Measurements from ENCODE around the gene WFS1. TPM values are rescaled to one million over a fixed set of nuclear protein-coding genes. Genes with fewer than 3 reads are reported as not detected.

The WFS1 gene
- total RNA-seq, 2 experiments from 2014 or later: 1.8 to 2.8 TPM

GRCh38 chr4:6306299-6306698 is 36.6 kb downstream of the WFS1 start:
- POLR2A ChIA-PET: no interaction called here
- CTCF ChIA-PET: interaction anchor here (1.3 to 1.8 kb wide), 3 partner anchors 18 to 56 kb away, joined by 3 to 7 read pairs (median 5); no protein-coding TSS in a partner anchor
- intact Hi-C loops (cut with micrococcal nuclease): no loop called here
- Mint-ChIP-seq H3K9me3 (peaks cover 4% of the 10 kb centered on the region), H3K4me1 (ENCODE audit: low read depth) (peaks cover 4% of the 10 kb centered on the region), H3K27ac (no peak overlapping the region), H3K27me3 (peaks cover 30% of the 10 kb centered on the region), H3K36me3 (ENCODE audit: low read depth) (peaks cover 8% of the 10 kb centered on the region), H3K4me3 (no peak overlapping the region)
- no peak for TF ChIP-seq CTCF (IDR thresholded peaks at IDR 0.05)
- DNase-seq: no peak
- no peak for ATAC-seq

- Mint-ChIP-seq H3K27me3 (peaks cover 31% of the 10 kb centered on the region), H3K9me3 (peaks cover 4% of the 10 kb centered on the region), H3K4me3 (no peak overlapping the region), H3K4me1 (ENCODE audit: low read depth) (peaks cover 4% of the 10 kb centered on the region), H3K36me3 (ENCODE audit: low read depth) (peaks cover 1% of the 10 kb centered on the region), H3K27ac (no peak overlapping the region)
- ChIA-PET CTCF (interaction anchor here (1.2 to 1.9 kb wide), 5 partner anchors 17 to 56 kb away, joined by 3 to 5 read pairs (median 4); no protein-coding TSS in a partner anchor), POLR2A (no interaction called here)
- TF ChIP-seq CTCF (IDR thresholded peaks at IDR 0.05): no peak
- no peak for DNase-seq
- intact Hi-C loops (cut with micrococcal nuclease): no loop called here
- ATAC-seq: no peak
Measured at GRCh38 chr4:6307230-6307629, 37.6 kb downstream of the WFS1 start.

GRCh38 chr4:6307891-6308290 is 38.2 kb downstream of the WFS1 start:
- ATAC-seq (no peak), DNase-seq (no peak)
- H3K27me3 Mint-ChIP-seq: peaks cover 34% of the 10 kb centered on the region
- H3K9me3 Mint-ChIP-seq: peaks cover 4% of the 10 kb centered on the region
- H3K4me1 Mint-ChIP-seq (ENCODE audit: low read depth): peaks cover 4% of the 10 kb centered on the region
- intact Hi-C loops (cut with micrococcal nuclease): no loop called here
- no peak for TF ChIP-seq CTCF (IDR thresholded peaks at IDR 0.05)
- no peaks in the 10 kb centered on the region for H3K36me3 Mint-ChIP-seq (ENCODE audit: low read depth)
- POLR2A ChIA-PET: no interaction called here
- H3K4me3 Mint-ChIP-seq: no peak overlapping the region
- CTCF ChIA-PET: interaction anchor here (1.2 to 1.9 kb wide), 5 partner anchors 16 to 57 kb away, joined by 3 to 4 read pairs (median 4); no protein-coding TSS in a partner anchor
- no peak overlapping the region for H3K27ac Mint-ChIP-seq

- ATAC-seq: peak; percentile 68
- H3K9me3 Mint-ChIP-seq: peaks cover 4% of the 10 kb centered on the region
- peaks cover 36% of the 10 kb centered on the region for H3K27me3 Mint-ChIP-seq
Measured at GRCh38 chr4:6308899-6309643, 39.4 kb downstream of the WFS1 start.

More at GRCh38 chr4:6308899-6309643, 39.4 kb downstream of the WFS1 start:
- Mint-ChIP-seq H3K36me3 (ENCODE audit: low read depth) (no peaks in the 10 kb centered on the region), H3K27ac (no peak overlapping the region), H3K4me1 (ENCODE audit: low read depth) (peaks cover 4% of the 10 kb centered on the region), H3K4me3 (peak overlapping the region; percentile 24)
- peak; percentile 34 for DNase-seq
- intact Hi-C loops (cut with micrococcal nuclease): no loop called here
- ChIA-PET POLR2A (no interaction called here), CTCF (interaction anchor here (0.7 to 1.9 kb wide), 6 partner anchors 18 to 58 kb away, joined by 3 to 4 read pairs (median 4); no protein-coding TSS in a partner anchor)
- TF ChIP-seq CTCF (IDR thresholded peaks at IDR 0.05): no peak

Data from activated CD8-positive, alpha-beta T cell treated with anti-CD3 and anti-CD28 coated beads for 36 hours (primary cell).